Osteoblast (primary cell): ENCODE data around the gene RAB33B. TPM values are rescaled to one million over a fixed set of nuclear protein-coding genes. Genes with fewer than 3 reads are reported as not detected.
"Not testable (repeated sequence)": the region's sequence is repeated elsewhere in the genome, so short reads cannot be mapped to it uniquely, and the experiment has no call there.

Source experiments
- DNase-seq: peaks from one replicate; pipeline ENCODE4 v3.0.0; 2011; ENCODE audit warnings: low spot score, mixed read lengths; ENCODE audit not compliant: insufficient read length; ENCODE audit errors: missing footprints
- H2AFZ ChIP-seq: 2 replicates; pipeline ENCODE4 v1.6.0; 2011; ENCODE audit warnings: mild to moderate bottlenecking, low read length
- H3K27ac ChIP-seq: 2 replicates; pipeline ENCODE4 v1.5.1; 2011; ENCODE audit warnings: mild to moderate bottlenecking, low read depth, low read length, moderate library complexity
- H3K27me3 ChIP-seq: 2 replicates; pipeline ENCODE4 v1.6.0; 2012; ENCODE audit warnings: mild to moderate bottlenecking, control low read depth, inconsistent platforms, low read length, moderate library complexity; ENCODE audit not compliant: insufficient read depth
- H3K36me3 ChIP-seq: 2 replicates; pipeline ENCODE4 v1.5.1; 2011; ENCODE audit warnings: mild to moderate bottlenecking, low read length, control low read depth, moderate library complexity; ENCODE audit not compliant: insufficient read depth
- H3K4me1 ChIP-seq: 2 replicates; pipeline ENCODE4 v1.5.1; 2011; ENCODE audit warnings: mild to moderate bottlenecking, low read length, control low read depth, moderate library complexity; ENCODE audit not compliant: insufficient read depth
- H3K4me2 ChIP-seq: 2 replicates; pipeline ENCODE4 v1.6.0; 2011; ENCODE audit warnings: mild to moderate bottlenecking, low read length; ENCODE audit not compliant: insufficient read depth
- H3K4me3 ChIP-seq: fragments of 200-600 bp; sonication (generic); 3 replicates; pipeline ENCODE4 v1.5.1; 2012; ENCODE audit warnings: mild to moderate bottlenecking, low read length, inconsistent platforms; ENCODE audit not compliant: insufficient read depth
- H3K79me2 ChIP-seq: 2 replicates; pipeline ENCODE4 v1.6.0; 2012; ENCODE audit warnings: mild to moderate bottlenecking, low read length, control low read depth, inconsistent platforms; ENCODE audit not compliant: insufficient read depth
- H3K9me3 ChIP-seq: 2 replicates; pipeline ENCODE4 v1.5.1; 2011; ENCODE audit warnings: low read depth, low read length, control low read depth
- H4K20me1 ChIP-seq: 2 replicates; pipeline ENCODE4 v1.6.0; 2012; ENCODE audit warnings: mild to moderate bottlenecking, low read length, control low read depth; ENCODE audit not compliant: insufficient read depth
- CTCF ChIP-seq: IDR thresholded peaks from 2 replicates; pipeline ENCODE4 v1.5.1; 2011; ENCODE audit warnings: mild to moderate bottlenecking, low read depth, low read length, moderate library complexity; ENCODE audit errors: extremely low read depth
- total RNA-seq: library from RNA; depleted of rRNA; stranded (reverse); fragments of >200 nt; gene quantifications from 2 replicates; pipeline ENCODE4 v1.2.3, GENCODE V29; 2012

RAB33B gene
- total RNA-seq, 1 donor = 24.6 TPM

DNA sequence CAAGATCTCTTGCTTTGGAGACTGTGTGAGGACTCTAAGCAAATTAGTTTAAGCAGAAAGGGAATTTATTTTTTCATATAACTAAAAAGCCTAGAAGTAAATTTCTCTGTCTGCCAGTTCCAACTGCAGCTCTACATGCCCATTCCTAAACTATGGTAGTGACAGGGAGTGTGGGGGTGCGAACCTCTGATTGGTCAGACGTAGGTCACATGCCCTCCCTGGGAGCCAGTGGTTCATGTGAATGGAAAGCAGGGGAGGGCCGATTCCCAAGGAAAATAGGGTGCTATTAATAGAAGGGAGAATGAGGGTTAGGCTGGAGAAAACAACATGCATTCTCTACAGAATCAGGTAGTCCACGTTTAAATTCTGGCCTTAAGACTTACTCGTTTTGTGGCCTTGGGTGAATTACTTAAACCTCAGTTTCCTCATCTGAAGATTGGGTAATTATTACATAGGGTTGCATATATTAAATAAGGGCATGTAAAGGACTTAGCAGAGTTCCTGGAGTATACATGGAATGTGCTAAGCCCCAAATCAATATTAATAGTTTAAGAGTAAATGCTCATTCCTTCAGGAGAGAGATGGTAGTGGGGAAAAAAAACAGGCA lies 7.2 kb downstream of the RAB33B start:
- no peak overlapping the region for H3K27ac ChIP-seq
- H3K79me2 ChIP-seq = peaks cover 75% of the 10 kb centered on the region
- H4K20me1 ChIP-seq = peaks cover 33% of the 10 kb centered on the region
- H3K4me1 ChIP-seq = peaks cover 8% of the 10 kb centered on the region
- no peak overlapping the region for H3K4me3 ChIP-seq
- peaks cover 3% of the 10 kb centered on the region for H3K36me3 ChIP-seq
- H2AFZ ChIP-seq = no peak overlapping the region
- DNase-seq = no peak
- no peaks in the 10 kb centered on the region for H3K9me3 ChIP-seq
- no peak for TF ChIP-seq CTCF
- H3K4me2 ChIP-seq = no peak overlapping the region
- no peaks in the 10 kb centered on the region for H3K27me3 ChIP-seq

- H3K9me3 ChIP-seq, H3K27me3 ChIP-seq, H3K4me1 ChIP-seq, H3K4me2 ChIP-seq, H3K36me3 ChIP-seq, H3K27ac ChIP-seq, H3K4me3 ChIP-seq, H2AFZ ChIP-seq, DNase-seq: not testable (repeated sequence)
- H4K20me1 ChIP-seq = peaks cover 26% of the 10 kb centered on the region
- H3K79me2 ChIP-seq = peaks cover 68% of the 10 kb centered on the region
Measured at GRCh38 chr4:139464512-139464911, 10.6 kb downstream of the RAB33B start.

- Histone ChIP-seq H2AFZ (no peak overlapping the region), H3K9me3 (no peaks in the 10 kb centered on the region), H4K20me1 (peaks cover 32% of the 10 kb centered on the region), H3K4me2 (no peak overlapping the region), H3K36me3 (peaks cover 3% of the 10 kb centered on the region), H3K4me3 (no peak overlapping the region), H3K27ac (no peak overlapping the region), H3K27me3 (no peaks in the 10 kb centered on the region), H3K79me2 (peaks cover 70% of the 10 kb centered on the region), H3K4me1 (no peaks in the 10 kb centered on the region)
- TF ChIP-seq CTCF = no peak
- DNase-seq = no peak
Measured at GRCh38 chr4:139465922-139466321, 12.0 kb downstream of the RAB33B start.

DNA sequence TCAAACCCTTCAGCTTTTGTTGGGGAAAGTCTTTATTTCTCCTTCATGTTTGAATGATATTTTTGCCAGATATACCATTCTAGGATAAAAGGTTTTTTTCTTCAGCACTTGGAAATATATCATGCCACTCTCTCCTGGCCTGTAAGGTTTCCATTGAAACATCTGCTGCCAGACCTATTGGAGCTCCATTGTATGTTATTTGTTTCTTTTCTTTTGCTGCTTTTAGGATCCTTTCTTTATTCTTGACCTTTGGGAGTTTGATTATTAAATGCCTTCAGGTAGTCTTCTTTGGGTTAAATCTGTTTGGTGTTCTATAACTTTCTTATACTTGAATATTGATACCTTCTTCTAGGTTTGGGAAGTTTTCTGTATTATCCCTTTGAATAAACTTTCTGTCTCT lies 14.8 kb downstream of the RAB33B start:
- H3K4me3 ChIP-seq, DNase-seq, H3K27me3 ChIP-seq, H2AFZ ChIP-seq, H3K4me2 ChIP-seq, H3K4me1 ChIP-seq, H3K9me3 ChIP-seq, H3K27ac ChIP-seq: not testable (repeated sequence)
- peaks cover 67% of the 10 kb centered on the region for H3K79me2 ChIP-seq
- H4K20me1 ChIP-seq = peaks cover 33% of the 10 kb centered on the region
- H3K36me3 ChIP-seq = peaks cover 12% of the 10 kb centered on the region

DNA sequence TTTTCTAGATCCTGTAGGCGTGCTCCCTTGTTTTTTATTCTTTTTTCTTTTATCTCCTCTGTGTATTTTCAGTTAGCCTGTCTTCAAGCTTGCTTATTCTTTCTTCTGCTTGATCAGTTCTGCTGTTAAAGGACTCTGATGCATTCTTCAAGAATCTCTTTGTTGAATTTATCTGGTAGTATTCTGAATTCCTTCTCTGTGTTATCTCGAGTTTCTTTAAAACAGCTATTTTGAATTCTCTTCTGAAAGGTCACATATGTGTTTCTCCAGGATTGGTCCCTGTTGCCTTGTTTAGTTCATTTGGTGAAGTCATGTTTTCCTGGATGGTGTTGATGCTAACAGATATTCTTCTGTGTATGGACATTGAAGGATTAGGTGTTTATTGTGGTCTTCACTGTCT lies 15.3 kb downstream of the RAB33B start:
- H3K4me3 ChIP-seq = no peak overlapping the region
- no peak overlapping the region for H3K27ac ChIP-seq
- no peak overlapping the region for H3K4me2 ChIP-seq
- H3K79me2 ChIP-seq = peaks cover 63% of the 10 kb centered on the region
- TF ChIP-seq CTCF = no peak
- H4K20me1 ChIP-seq = peaks cover 33% of the 10 kb centered on the region
- DNase-seq = no peak
- no peaks in the 10 kb centered on the region for H3K9me3 ChIP-seq
- H2AFZ ChIP-seq = no peak overlapping the region
- H3K4me1 ChIP-seq = no peaks in the 10 kb centered on the region
- H3K36me3 ChIP-seq = peaks cover 12% of the 10 kb centered on the region
- no peaks in the 10 kb centered on the region for H3K27me3 ChIP-seq
